GM12864 (cell line): Measurements from ENCODE around the gene TNFRSF17.

Experiments
- DNase-seq: peaks from one replicate; pipeline ENCODE4 v3.0.0-alpha.2; 2011; ENCODE audit warnings: low read depth
- H3K4me3 ChIP-seq: 2 replicates; pipeline ENCODE4 v1.5.1; 2011; ENCODE audit warnings: mild to moderate bottlenecking, low read depth, low read length, control low read depth
- TF ChIP-seq, protein P1 (sequence below): IDR thresholded peaks from 2 replicates; pipeline ENCODE4 v1.5.1; 2011; ENCODE audit warnings: low read depth, mild to moderate bottlenecking, moderate library complexity, low read length, control low read depth, inconsistent platforms; ENCODE audit errors: missing control alignments

The TNFRSF17 gene

GRCh38 chr16:11976850-11977375 is 11.9 kb downstream of the TNFRSF17 start:
- TF ChIP-seq, protein P1, sequence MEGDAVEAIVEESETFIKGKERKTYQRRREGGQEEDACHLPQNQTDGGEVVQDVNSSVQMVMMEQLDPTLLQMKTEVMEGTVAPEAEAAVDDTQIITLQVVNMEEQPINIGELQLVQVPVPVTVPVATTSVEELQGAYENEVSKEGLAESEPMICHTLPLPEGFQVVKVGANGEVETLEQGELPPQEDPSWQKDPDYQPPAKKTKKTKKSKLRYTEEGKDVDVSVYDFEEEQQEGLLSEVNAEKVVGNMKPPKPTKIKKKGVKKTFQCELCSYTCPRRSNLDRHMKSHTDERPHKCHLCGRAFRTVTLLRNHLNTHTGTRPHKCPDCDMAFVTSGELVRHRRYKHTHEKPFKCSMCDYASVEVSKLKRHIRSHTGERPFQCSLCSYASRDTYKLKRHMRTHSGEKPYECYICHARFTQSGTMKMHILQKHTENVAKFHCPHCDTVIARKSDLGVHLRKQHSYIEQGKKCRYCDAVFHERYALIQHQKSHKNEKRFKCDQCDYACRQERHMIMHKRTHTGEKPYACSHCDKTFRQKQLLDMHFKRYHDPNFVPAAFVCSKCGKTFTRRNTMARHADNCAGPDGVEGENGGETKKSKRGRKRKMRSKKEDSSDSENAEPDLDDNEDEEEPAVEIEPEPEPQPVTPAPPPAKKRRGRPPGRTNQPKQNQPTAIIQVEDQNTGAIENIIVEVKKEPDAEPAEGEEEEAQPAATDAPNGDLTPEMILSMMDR = no peak
- peak overlapping the region; percentile 80 for H3K4me3 ChIP-seq
- no peak for DNase-seq

GRCh38 chr16:11977376-11978041 is 12.5 kb downstream of the TNFRSF17 start:
- DNase-seq = no peak
- TF ChIP-seq, protein P1 = no peak
- H3K4me3 ChIP-seq = peak overlapping the region; percentile 80

DNA sequence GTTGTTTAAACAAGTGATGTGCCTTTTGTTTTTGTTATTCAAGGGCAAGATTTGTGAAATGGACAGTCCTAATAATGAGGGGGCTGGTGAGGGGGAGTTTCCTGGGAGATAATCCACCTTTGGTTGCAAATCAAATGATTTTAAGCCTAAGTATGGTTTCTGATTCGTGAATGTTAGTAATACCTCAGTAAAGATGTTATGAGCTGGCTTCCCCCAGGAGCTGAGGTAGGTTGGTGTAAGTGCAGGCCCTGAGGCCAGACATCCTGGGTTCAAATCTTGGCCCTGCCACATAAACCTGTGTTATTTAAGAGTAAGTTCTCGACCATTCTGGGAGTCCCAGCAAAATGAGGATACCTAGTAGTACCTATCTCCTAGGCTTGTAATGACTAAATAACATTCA is 13.1 kb downstream of the TNFRSF17 start:
- H3K4me3 ChIP-seq = peak overlapping the region; percentile 80

DNA sequence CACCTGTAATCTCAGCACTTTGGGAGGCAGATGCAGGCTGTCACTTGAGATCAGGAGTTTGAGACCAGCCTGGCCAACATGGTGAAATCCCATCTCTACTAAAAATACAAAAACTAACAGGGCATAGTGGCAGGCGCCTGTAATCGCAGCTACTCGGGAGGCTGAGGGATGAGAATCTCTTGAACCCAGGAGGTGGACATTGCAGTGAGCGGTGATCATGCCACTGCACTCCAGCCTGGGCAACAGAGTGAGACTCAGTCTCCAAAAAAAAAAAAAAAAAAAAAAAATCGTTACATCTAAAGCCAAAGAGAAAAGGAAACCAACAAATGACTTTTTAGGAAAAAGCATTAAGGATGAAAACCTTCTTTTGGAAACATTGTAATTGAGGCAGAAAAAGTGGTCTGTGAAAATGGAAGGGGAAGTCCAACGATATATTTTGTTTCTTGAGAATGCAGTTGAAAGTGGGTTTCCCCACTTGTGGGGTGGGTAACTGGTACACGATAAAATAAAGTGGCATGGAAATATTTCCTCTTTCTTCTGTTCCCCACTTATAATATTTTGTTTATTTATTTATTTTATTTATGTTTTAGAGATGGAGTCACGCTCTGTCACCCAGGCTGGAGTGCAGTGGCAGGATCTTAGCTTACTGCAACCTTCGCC is 14.1 kb downstream of the TNFRSF17 start:
- peak overlapping the region; percentile 80; the same call in 1 of the 2 replicates for H3K4me3 ChIP-seq
- TF ChIP-seq, protein P1 = no peak
- no peak for DNase-seq

More for the DNA sequence above, 13.1 kb downstream of the TNFRSF17 start:
- DNase-seq = no peak
- TF ChIP-seq, protein P1 = no peak

GRCh38 chr16:11980136-11980844 is 15.3 kb downstream of the TNFRSF17 start:
- DNase-seq = no peak
- H3K4me3 ChIP-seq = no peak overlapping the region; the same call in 1 of the 2 replicates
- TF ChIP-seq, protein P1 = no peak

- H3K4me3 ChIP-seq = no peak overlapping the region
- DNase-seq = no peak
- TF ChIP-seq, protein P1 = no peak
Observed at GRCh38 chr16:11985250-11985649, 20.2 kb downstream of the TNFRSF17 start.
